Measurements from ENCODE around the gene DOCK9.
"Not testable (repeated sequence)": the region's sequence is repeated elsewhere in the genome, so short reads cannot be mapped to it uniquely, and the experiment has no call there.

DOCK9 gene

GRCh38 chr13:98772794-98773452, 204.9 kb downstream of the DOCK9 start:
- no peak for DNase-seq (ENCODE audit: low spot score)

- DNase-seq (ENCODE audit: low spot score), result no peak
Observed at GRCh38 chr13:98771838-98772611, 205.8 kb downstream of the DOCK9 start.

- no peak for DNase-seq (ENCODE audit: low spot score)
Observed at GRCh38 chr13:98769736-98770135, 208.1 kb downstream of the DOCK9 start.

GRCh38 chr13:98768522-98768921, 209.3 kb downstream of the DOCK9 start:
- no peak for DNase-seq (ENCODE audit: low spot score)

GRCh38 chr13:98766697-98767096, 211.2 kb downstream of the DOCK9 start:
- no peak for DNase-seq (ENCODE audit: low spot score)

GRCh38 chr13:98765996-98766519, 211.8 kb downstream of the DOCK9 start:
- DNase-seq (ENCODE audit: low spot score), result no peak

GRCh38 chr13:98761986-98762616, 215.8 kb downstream of the DOCK9 start:
- DNase-seq (ENCODE audit: low spot score), result no peak

- peak; percentile 55 for DNase-seq (ENCODE audit: low spot score)
Observed at GRCh38 chr13:98761126-98761985, 216.5 kb downstream of the DOCK9 start.

- no peak for DNase-seq (ENCODE audit: low spot score)
Observed at GRCh38 chr13:98755729-98756128, 222.1 kb downstream of the DOCK9 start.

GRCh38 chr13:98755116-98755515, 222.7 kb downstream of the DOCK9 start:
- DNase-seq (ENCODE audit: low spot score), result no peak

GRCh38 chr13:98754468-98754867, 223.4 kb downstream of the DOCK9 start:
- DNase-seq (ENCODE audit: low spot score), result not testable (repeated sequence)

- no peak for DNase-seq (ENCODE audit: low spot score)
Observed at GRCh38 chr13:98752467-98753290, 225.2 kb downstream of the DOCK9 start, which contains the start of gene SLC15A1. Gene SLC15A1, minus strand, starts transcription at chr13:98752672. Its CDS starts 74 bp downstream, at chr13:98752598.

GRCh38 chr13:98751861-98752466, 225.9 kb downstream of the DOCK9 start:
- peak; percentile 34 for DNase-seq (ENCODE audit: low spot score)

- DNase-seq (ENCODE audit: low spot score), result no peak
Observed at GRCh38 chr13:98751367-98751782, 226.5 kb downstream of the DOCK9 start.

- DNase-seq (ENCODE audit: low spot score), result peak; percentile 29
Observed at GRCh38 chr13:98749501-98749900, 228.4 kb downstream of the DOCK9 start.

- DNase-seq (ENCODE audit: low spot score), result no peak
Observed at GRCh38 chr13:98746968-98747367, 230.9 kb downstream of the DOCK9 start.
